Measurements from ENCODE around the gene ADNP2. TPM values are rescaled to one million over a fixed set of nuclear protein-coding genes. Genes with fewer than 3 reads are reported as not detected.

ADNP2 gene
- total and polyA plus RNA-seq, 2 donors (not counting 3 experiments of a cell fraction or from before 2014, with no cell fraction given) = 10.2 to 20.6 TPM

- ChIA-PET CTCF (no interaction called here), POLR2A (no interaction called here)
- H3K4me1 ChIP-seq (ENCODE audit: control insufficient read depth, extremely low read depth, insufficient read depth, low read length) = no peaks in the 10 kb centered on the region
- dilution Hi-C loops (cut with MboI; ENCODE audit: extremely low pct_ligation_motif_present, low sequenced_read_pairs) (no loop called here), intact Hi-C loops (cut with micrococcal nuclease) (no loop called here)
- H3K9me1 ChIP-seq (replicated peaks; ENCODE audit: control insufficient read depth, extremely low read depth, insufficient read depth, low read length) = no peaks in the 10 kb centered on the region
- H3K9me3 ChIP-seq (replicated peaks; ENCODE audit: control insufficient read depth, insufficient read depth, low read length) = no peaks in the 10 kb centered on the region
- H3K79me2 ChIP-seq (ENCODE audit: control insufficient read depth, insufficient read depth, low read length) = no peaks in the 10 kb centered on the region
- TF ChIP-seq, protein P1, sequence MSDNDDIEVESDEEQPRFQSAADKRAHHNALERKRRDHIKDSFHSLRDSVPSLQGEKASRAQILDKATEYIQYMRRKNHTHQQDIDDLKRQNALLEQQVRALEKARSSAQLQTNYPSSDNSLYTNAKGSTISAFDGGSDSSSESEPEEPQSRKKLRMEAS (IDR thresholded peaks at IDR 0.05; ENCODE audit: insufficient read depth, insufficient read length) = no peak
- TF ChIP-seq MYC (IDR thresholded peaks at IDR 0.05; ENCODE audit: low read depth, low read length) (no peak), POLR2AphosphoS5 (IDR thresholded peaks at IDR 0.05; ENCODE audit: insufficient read depth, low read depth, low read length) (no peak), FOS (IDR thresholded peaks at IDR 0.05; ENCODE audit: borderline replicate concordance, insufficient read depth, low read length) (no peak), EZH2 (IDR thresholded peaks at IDR 0.05; ENCODE audit: borderline replicate concordance, low read depth, low read length, severe bottlenecking) (no peak), CTCF (IDR thresholded peaks at IDR 0.05; ENCODE audit: extremely low read depth in 1 of 2, insufficient read depth in 1 of 2, low read depth in 1 of 2, low read length in 2 of 2) (no peak), JUN (IDR thresholded peaks at IDR 0.05; ENCODE audit: borderline replicate concordance, insufficient read depth, insufficient read length, low read depth) (no peak), POLR2A (IDR thresholded peaks at IDR 0.05; ENCODE audit: low read depth, low read length) (no peak)
- no peak for FAIRE-seq
- H4K20me1 ChIP-seq (replicated peaks; ENCODE audit: control insufficient read depth, extremely low read depth, insufficient read depth, low read length) = no peaks in the 10 kb centered on the region
- H3K27me3 ChIP-seq (ENCODE audit: control insufficient read depth in 2 of 2, insufficient read depth in 2 of 2, low read length in 2 of 2) = no peaks in the 10 kb centered on the region
- no peak overlapping the region for H3K4me2 ChIP-seq (ENCODE audit: insufficient read depth, low read length)
- no peak overlapping the region for H3K27ac ChIP-seq (ENCODE audit: insufficient read depth, low read depth, low read length)
- BruUV-seq (replicated peaks) = no TSS peak
- no peak overlapping the region for H3K4me3 ChIP-seq (replicated peaks in 1 of 3; ENCODE audit: insufficient read depth in 1 of 3, low read depth in 1 of 3, low read length in 3 of 3)
- no peak overlapping the region for H3K9ac ChIP-seq (replicated peaks; ENCODE audit: extremely low read depth, insufficient read depth, low read length)
- no peak for DNase-seq (ENCODE audit: low read depth, low spot score)
- no peaks in the 10 kb centered on the region for H3K36me3 ChIP-seq (ENCODE audit: control insufficient read depth in 2 of 2, extremely low read depth in 1 of 2, insufficient read depth in 2 of 2, low read length in 2 of 2)
- H2AFZ ChIP-seq (ENCODE audit: low read depth, low read length) = no peak overlapping the region
Observed at GRCh38 chr18:80166240-80166639, 57.2 kb downstream of the ADNP2 start.
